NCI-H1105 (cell line): Measurements from ENCODE around the gene COL26A1.

ENCODE experiments used
- DNase-seq: peaks from one replicate; lab custom pipeline; 2025; lab: John Stamatoyannopoulos, UW

The COL26A1 gene

GRCh38 chr7:101370836-101371235, 8.2 kb downstream of the COL26A1 start:
- DNase-seq = no peak

GRCh38 chr7:101373812-101374614, 11.3 kb downstream of the COL26A1 start:
- DNase-seq = no peak

- no peak for DNase-seq
Measured at GRCh38 chr7:101374990-101375389, 12.3 kb downstream of the COL26A1 start.

GRCh38 chr7:101376601-101377000, 13.9 kb downstream of the COL26A1 start:
- DNase-seq = no peak

GRCh38 chr7:101377189-101377736, 14.6 kb downstream of the COL26A1 start:
- no peak for DNase-seq

GRCh38 chr7:101378751-101379174, 16.1 kb downstream of the COL26A1 start:
- no peak for DNase-seq

- DNase-seq = no peak
Measured at GRCh38 chr7:101379302-101379701, 16.6 kb downstream of the COL26A1 start.

- DNase-seq = no peak
Measured at GRCh38 chr7:101381549-101382111, 19.0 kb downstream of the COL26A1 start.

GRCh38 chr7:101382937-101383336, 20.3 kb downstream of the COL26A1 start:
- DNase-seq = no peak

GRCh38 chr7:101386177-101386557, 23.5 kb downstream of the COL26A1 start:
- no peak for DNase-seq

- peak; percentile 21 for DNase-seq
Measured at GRCh38 chr7:101386558-101387231, 24.0 kb downstream of the COL26A1 start.

- DNase-seq = no peak
Measured at GRCh38 chr7:101390901-101391301, 28.2 kb downstream of the COL26A1 start.

- DNase-seq = no peak
Measured at GRCh38 chr7:101391991-101392390, 29.3 kb downstream of the COL26A1 start.

- no peak for DNase-seq
Measured at GRCh38 chr7:101393865-101394264, 31.2 kb downstream of the COL26A1 start.

- no peak for DNase-seq
Measured at GRCh38 chr7:101395376-101395775, 32.7 kb downstream of the COL26A1 start.

- DNase-seq = no peak
Measured at GRCh38 chr7:101397243-101397642, 34.6 kb downstream of the COL26A1 start.

- DNase-seq = no peak
Measured at GRCh38 chr7:101397770-101398324, 35.2 kb downstream of the COL26A1 start.

- DNase-seq = no peak
Measured at GRCh38 chr7:101398396-101399289, 36.0 kb downstream of the COL26A1 start.

GRCh38 chr7:101399759-101400158, 37.1 kb downstream of the COL26A1 start:
- DNase-seq = no peak

GRCh38 chr7:101400751-101401150, 38.1 kb downstream of the COL26A1 start:
- DNase-seq = no peak

GRCh38 chr7:101401390-101402080, 38.9 kb downstream of the COL26A1 start:
- DNase-seq = no peak
